Choroid plexus epithelial cell (primary cell): ENCODE data around the gene SLFN5.
"Not testable (repeated sequence)": the region's sequence is repeated elsewhere in the genome, so short reads cannot be mapped to it uniquely, and the experiment has no call there.

Experiments
- DNase-seq: peaks from one replicate; pipeline ENCODE4 v3.0.0-alpha.2; 2010; ENCODE audit warnings: low read depth
- H3K4me3 ChIP-seq: 2 replicates; pipeline ENCODE4 v1.5.1; 2011; ENCODE audit warnings: low read depth, mild to moderate bottlenecking, control low read depth, low read length, moderate library complexity
- CTCF ChIP-seq: conservative IDR thresholded peaks from 2 replicates; pipeline ENCODE4 v1.5.1; 2011; ENCODE audit warnings: low read depth, mild to moderate bottlenecking, control low read depth, inconsistent platforms, low read length, moderate library complexity

The SLFN5 gene

GRCh38 chr17:35214631-35215273 is 28.1 kb upstream of the SLFN5 start:
- no peak for TF ChIP-seq CTCF
- no peak overlapping the region for H3K4me3 ChIP-seq

GRCh38 chr17:35217107-35217506 is 25.8 kb upstream of the SLFN5 start:
- DNase-seq = no peak

More at GRCh38 chr17:35214631-35215273, 28.1 kb upstream of the SLFN5 start:
- DNase-seq = no peak

GRCh38 chr17:35218915-35219314 is 24.0 kb upstream of the SLFN5 start:
- no peak for DNase-seq
- H3K4me3 ChIP-seq = no peak overlapping the region
- TF ChIP-seq CTCF = no peak

More at GRCh38 chr17:35217107-35217506, 25.8 kb upstream of the SLFN5 start:
- no peak overlapping the region for H3K4me3 ChIP-seq
- no peak for TF ChIP-seq CTCF

GRCh38 chr17:35222452-35222851 is 20.4 kb upstream of the SLFN5 start:
- H3K4me3 ChIP-seq = no peak overlapping the region
- DNase-seq = no peak
- TF ChIP-seq CTCF = no peak

DNA sequence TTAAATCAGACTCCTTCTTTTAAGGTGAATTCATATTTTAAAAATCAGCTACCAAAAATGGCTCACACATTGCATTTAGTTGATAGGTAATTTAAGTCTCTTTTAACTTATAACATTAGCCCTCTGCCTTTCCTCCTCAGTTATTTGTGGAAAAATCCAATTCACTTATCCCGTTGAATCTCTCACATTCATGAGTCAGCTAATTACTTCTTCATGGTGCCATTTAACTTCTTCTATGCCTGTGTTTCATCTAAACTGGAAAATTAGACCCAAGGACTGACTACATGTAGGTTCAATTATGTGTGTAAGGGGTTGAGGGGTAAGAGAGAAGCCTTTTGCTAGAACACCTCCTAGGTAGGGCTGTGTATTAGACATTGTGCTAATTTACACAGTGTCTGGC is 18.4 kb upstream of the SLFN5 start:
- no peak overlapping the region for H3K4me3 ChIP-seq
- TF ChIP-seq CTCF = no peak
- DNase-seq = no peak

GRCh38 chr17:35227546-35227945 is 15.3 kb upstream of the SLFN5 start:
- no peak for DNase-seq
- no peak for TF ChIP-seq CTCF

GRCh38 chr17:35229638-35230037 is 13.2 kb upstream of the SLFN5 start:
- no peak overlapping the region for H3K4me3 ChIP-seq
- TF ChIP-seq CTCF = no peak
- DNase-seq = no peak

More at GRCh38 chr17:35227546-35227945, 15.3 kb upstream of the SLFN5 start:
- H3K4me3 ChIP-seq = no peak overlapping the region

- H3K4me3 ChIP-seq, DNase-seq: not testable (repeated sequence)
Observed at GRCh38 chr17:35234315-35234714, 8.6 kb upstream of the SLFN5 start.
